GM12801 (cell line): ENCODE results near the gene RAB26.

Source experiments
- CTCF ChIP-seq: IDR thresholded peaks from one replicate; pipeline ENCODE4 v1.5.1; 2011; ENCODE audit warnings: control low read depth; ENCODE audit not compliant: insufficient read length; ENCODE audit errors: extremely low read depth

Gene RAB26

GRCh38 chr16:2195322-2196161 is 47.1 kb downstream of the RAB26 start:
- TF ChIP-seq CTCF = no peak

GRCh38 chr16:2196162-2196980 is 47.9 kb downstream of the RAB26 start, which contains the start of gene CASKIN1:
Gene CASKIN1 (minus strand): TSS chr16:2196605. CDS start chr16:2196432, 173 bp downstream.
- no peak for TF ChIP-seq CTCF

GRCh38 chr16:2196981-2197511 is 48.6 kb downstream of the RAB26 start:
- no peak for TF ChIP-seq CTCF

- no peak for TF ChIP-seq CTCF
These were observed 49.3 kb downstream of the RAB26 start for GRCh38 chr16:2197765-2198164.

- TF ChIP-seq CTCF = no peak
These were observed 49.9 kb downstream of the RAB26 start for GRCh38 chr16:2198283-2198682.

GRCh38 chr16:2199095-2199494 is 50.7 kb downstream of the RAB26 start:
- no peak for TF ChIP-seq CTCF

GRCh38 chr16:2199621-2200139 is 51.3 kb downstream of the RAB26 start:
- TF ChIP-seq CTCF = no peak
